Keratinocyte (primary cell): ENCODE measurements around the gene ECM2. TPM values are rescaled to one million over a fixed set of nuclear protein-coding genes. Genes with fewer than 3 reads are reported as not detected.

Experiments used
- DNase-seq: peaks from one replicate; pipeline ENCODE4 v3.0.0-alpha.2; 2011; ENCODE audit warnings: low read depth, missing footprints, low spot score
- FAIRE-seq: peaks from 2 replicates; lab custom pipeline; 2011; peaks lifted over from hg19 to GRCh38; lab: Jason Lieb, UNC
- H2AFZ ChIP-seq: 2 replicates; pipeline ENCODE4 v1.6.0; 2012; ENCODE audit warnings: low read length, control low read depth, inconsistent platforms; ENCODE audit not compliant: control insufficient read depth
- H3K27ac ChIP-seq: 2 replicates; pipeline ENCODE4 v1.5.1; 2011; ENCODE audit warnings: low read length; ENCODE audit not compliant: control insufficient read depth, insufficient read depth
- H3K27me3 ChIP-seq: 3 replicates; pipeline ENCODE4 v1.6.0; 2011; ENCODE audit warnings: low read length; ENCODE audit not compliant: control insufficient read depth, insufficient read depth; ENCODE audit errors: extremely low read depth
- H3K36me3 ChIP-seq, 2 experiments: 2 replicates in 1 of 2; 3 replicates in 1 of 2; pipeline ENCODE4 v1.5.1; 2011; ENCODE audit warnings: low read length in 2 of 2, mild to moderate bottlenecking in 1 of 2; ENCODE audit not compliant: control insufficient read depth in 2 of 2, insufficient read depth in 2 of 2; ENCODE audit errors: extremely low read depth in 1 of 2
- H3K4me1 ChIP-seq: 3 replicates; pipeline ENCODE4 v1.5.1; 2011; ENCODE audit warnings: low read length; ENCODE audit not compliant: control insufficient read depth, insufficient read depth; ENCODE audit errors: extremely low read depth
- H3K4me2 ChIP-seq: 3 replicates; pipeline ENCODE4 v1.6.0; 2011; ENCODE audit warnings: low read depth, low read length; ENCODE audit not compliant: control insufficient read depth, insufficient read depth; ENCODE audit errors: extremely low read depth
- H3K4me3 ChIP-seq, 3 experiments: fragments of 200-600 bp in 1 of 3; sonication (generic) in 1 of 3; 2 replicates in 2 of 3; 3 replicates in 1 of 3; pipeline ENCODE4 v1.5.1; 2011 to 2016; ENCODE audit warnings: low read length in 3 of 3, mild to moderate bottlenecking in 3 of 3, control low read depth in 2 of 3, inconsistent platforms in 1 of 3, low read depth in 1 of 3, mixed read lengths in 1 of 3, mixed run types in 1 of 3, moderate library complexity in 1 of 3; ENCODE audit not compliant: control insufficient read depth in 2 of 3, insufficient read depth in 2 of 3; ENCODE audit errors: extremely low read depth in 1 of 3
- H3K79me2 ChIP-seq: 2 replicates; pipeline ENCODE4 v1.6.0; 2012; ENCODE audit warnings: low read length; ENCODE audit not compliant: control insufficient read depth, insufficient read depth
- H3K9ac ChIP-seq: 3 replicates; pipeline ENCODE4 v1.6.0; 2011; ENCODE audit warnings: low read length; ENCODE audit not compliant: control insufficient read depth, insufficient read depth; ENCODE audit errors: extremely low read depth
- H3K9me1 ChIP-seq: 3 replicates; pipeline ENCODE4 v1.6.0; 2011; ENCODE audit warnings: low read length; ENCODE audit not compliant: control insufficient read depth, insufficient read depth; ENCODE audit errors: extremely low read depth
- H3K9me3 ChIP-seq: 2 replicates; pipeline ENCODE4 v1.5.1; 2012; ENCODE audit warnings: low read depth, low read length; ENCODE audit not compliant: control insufficient read depth
- H4K20me1 ChIP-seq: 3 replicates; pipeline ENCODE4 v1.6.0; 2011; ENCODE audit warnings: low read length; ENCODE audit not compliant: control insufficient read depth, insufficient read depth; ENCODE audit errors: extremely low read depth
- EZH2 ChIP-seq: IDR thresholded peaks from one replicate; pipeline ENCODE4 v1.6.1; 2012; ENCODE audit warnings: inconsistent platforms, mild to moderate bottlenecking, low read length, moderate library complexity
- dilution Hi-C: fragments of 300-500 bp; cut with MboI; formaldehyde crosslinking; loops from one replicate; pipeline ENCODE4 v1.7.0; 2020; ENCODE audit warnings: low sequenced_read_pairs; ENCODE audit not compliant: extremely low pct_ligation_motif_present
- polyA plus RNA-seq, 5 experiments: library from polyadenylated mRNA; depleted of rRNA in 3 of 5; stranded (reverse) in 3 of 5; stranded (forward) in 1 of 5; unstranded in 1 of 5; fragments of >200 nt; gene quantifications; 1 replicate in 1 of 5; 2 replicates in 3 of 5; 3 replicates in 1 of 5; pipeline versions ENCODE4 v1.2.1 to v1.2.3, GENCODE V29; 2011 to 2012; ENCODE audit warnings: missing spikeins in 2 of 5, low read depth in 1 of 5, low replicate concordance in 1 of 5
- TF ChIP-seq, protein P1 (sequence below), 3 experiments: IDR thresholded peaks in 1 of 3; conservative IDR thresholded peaks in 1 of 3; optimal IDR thresholded peaks in 1 of 3; 2 replicates in 2 of 3; 3 replicates in 1 of 3; pipeline versions ENCODE3 to v1.5.1; 2011; ENCODE audit warnings: low read length in 3 of 3, mild to moderate bottlenecking in 3 of 3, moderate library complexity in 2 of 3, control low read depth in 1 of 3, inconsistent platforms in 1 of 3; ENCODE audit not compliant: insufficient read depth in 2 of 3; ENCODE audit errors: extremely low read depth in 1 of 3

ECM2 gene
- polyA plus RNA-seq, 1 donor (not counting 4 experiments of a cell fraction or from before 2014, with no cell fraction given): 0.75 TPM

DNA sequence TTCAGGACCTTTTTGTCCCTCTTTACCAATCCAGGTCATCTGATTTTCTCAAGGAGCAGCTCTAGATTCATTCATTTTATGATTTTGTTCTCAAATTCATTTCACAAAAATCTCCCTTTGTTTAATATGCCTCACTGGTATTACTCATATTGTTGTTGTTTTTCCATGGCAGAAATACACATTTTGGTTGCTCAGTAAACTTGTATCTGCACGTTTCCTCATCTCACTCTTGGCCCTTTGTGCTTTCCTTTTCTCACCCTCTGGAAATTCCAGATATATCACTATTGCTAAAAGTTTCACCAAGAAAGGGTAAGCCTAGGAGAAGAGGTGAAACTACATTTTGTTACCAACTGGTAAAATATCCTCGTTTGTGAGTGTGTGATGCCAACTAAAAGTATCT, 68.3 kb downstream of the ECM2 start:
- no peaks in the 10 kb centered on the region for H4K20me1 ChIP-seq
- no peak for DNase-seq
- no peaks in the 10 kb centered on the region for H3K79me2 ChIP-seq
- FAIRE-seq: no peak
- no peaks in the 10 kb centered on the region for H3K9me1 ChIP-seq
- peak overlapping the region; percentile 64 for H3K27ac ChIP-seq
- no peak overlapping the region for H2AFZ ChIP-seq
- dilution Hi-C loops: no loop called here
- H3K4me2 ChIP-seq: peak overlapping the region; percentile 42
- H3K4me1 ChIP-seq: peaks cover 22% of the 10 kb centered on the region
- H3K27me3 ChIP-seq: no peaks in the 10 kb centered on the region
- H3K4me3 ChIP-seq: no peak overlapping the region
- H3K36me3 ChIP-seq: no peaks in the 10 kb centered on the region
- H3K9me3 ChIP-seq: no peaks in the 10 kb centered on the region
- TF ChIP-seq EZH2: no peak
- TF ChIP-seq, protein P1, sequence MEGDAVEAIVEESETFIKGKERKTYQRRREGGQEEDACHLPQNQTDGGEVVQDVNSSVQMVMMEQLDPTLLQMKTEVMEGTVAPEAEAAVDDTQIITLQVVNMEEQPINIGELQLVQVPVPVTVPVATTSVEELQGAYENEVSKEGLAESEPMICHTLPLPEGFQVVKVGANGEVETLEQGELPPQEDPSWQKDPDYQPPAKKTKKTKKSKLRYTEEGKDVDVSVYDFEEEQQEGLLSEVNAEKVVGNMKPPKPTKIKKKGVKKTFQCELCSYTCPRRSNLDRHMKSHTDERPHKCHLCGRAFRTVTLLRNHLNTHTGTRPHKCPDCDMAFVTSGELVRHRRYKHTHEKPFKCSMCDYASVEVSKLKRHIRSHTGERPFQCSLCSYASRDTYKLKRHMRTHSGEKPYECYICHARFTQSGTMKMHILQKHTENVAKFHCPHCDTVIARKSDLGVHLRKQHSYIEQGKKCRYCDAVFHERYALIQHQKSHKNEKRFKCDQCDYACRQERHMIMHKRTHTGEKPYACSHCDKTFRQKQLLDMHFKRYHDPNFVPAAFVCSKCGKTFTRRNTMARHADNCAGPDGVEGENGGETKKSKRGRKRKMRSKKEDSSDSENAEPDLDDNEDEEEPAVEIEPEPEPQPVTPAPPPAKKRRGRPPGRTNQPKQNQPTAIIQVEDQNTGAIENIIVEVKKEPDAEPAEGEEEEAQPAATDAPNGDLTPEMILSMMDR (optimal IDR thresholded peaks at IDR 0.05 in 1 of 3, IDR thresholded peaks at IDR 0.05 in 1 of 3, conservative IDR thresholded peaks at IDR 0.05 in 1 of 3; ENCODE audit: extremely low read depth in 1 of 3, insufficient read depth in 2 of 3, low read length in 3 of 3): no peak
- peak overlapping the region; percentile 48 for H3K9ac ChIP-seq

DNA sequence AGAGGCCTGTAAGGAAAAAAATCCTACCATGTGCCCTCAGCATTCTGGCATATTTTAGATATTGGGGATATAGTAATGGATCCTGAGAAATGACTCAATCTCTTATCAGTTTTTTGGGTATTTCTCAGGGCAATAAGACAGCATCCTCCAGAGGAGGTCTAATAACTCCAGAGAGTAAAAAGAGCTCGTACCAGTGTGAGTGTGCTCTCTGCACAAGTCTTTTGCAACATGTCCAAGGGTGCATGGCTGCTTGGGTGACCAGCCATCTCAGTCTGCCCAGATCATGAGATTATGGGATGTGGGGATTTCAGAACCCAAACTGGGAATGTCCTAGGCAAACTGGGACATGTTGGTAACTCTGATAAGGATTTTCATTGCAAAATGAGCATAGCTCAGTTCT, 68.7 kb downstream of the ECM2 start:
- Histone ChIP-seq H3K79me2 (no peaks in the 10 kb centered on the region), H3K4me3 (no peak overlapping the region), H4K20me1 (no peaks in the 10 kb centered on the region), H3K9me1 (no peaks in the 10 kb centered on the region), H3K27me3 (no peaks in the 10 kb centered on the region), H3K4me2 (peak overlapping the region; percentile 42), H3K9me3 (no peaks in the 10 kb centered on the region), H3K4me1 (peaks cover 22% of the 10 kb centered on the region), H3K27ac (peak overlapping the region; percentile 64), H3K9ac (no peak overlapping the region), H2AFZ (no peak overlapping the region), H3K36me3 (no peaks in the 10 kb centered on the region)
- FAIRE-seq: no peak
- TF ChIP-seq, protein P1 (optimal IDR thresholded peaks at IDR 0.05 in 1 of 3, IDR thresholded peaks at IDR 0.05 in 1 of 3, conservative IDR thresholded peaks at IDR 0.05 in 1 of 3; ENCODE audit: extremely low read depth in 1 of 3, insufficient read depth in 2 of 3, low read length in 3 of 3): no peak
- TF ChIP-seq EZH2: no peak
- dilution Hi-C loops: no loop called here
- no peak for DNase-seq
